ENCODE data around the gene STX2.
A peak's percentile ranks its signal among the peaks of the same experiment; 100 is the strongest.

STX2 gene

DNA sequence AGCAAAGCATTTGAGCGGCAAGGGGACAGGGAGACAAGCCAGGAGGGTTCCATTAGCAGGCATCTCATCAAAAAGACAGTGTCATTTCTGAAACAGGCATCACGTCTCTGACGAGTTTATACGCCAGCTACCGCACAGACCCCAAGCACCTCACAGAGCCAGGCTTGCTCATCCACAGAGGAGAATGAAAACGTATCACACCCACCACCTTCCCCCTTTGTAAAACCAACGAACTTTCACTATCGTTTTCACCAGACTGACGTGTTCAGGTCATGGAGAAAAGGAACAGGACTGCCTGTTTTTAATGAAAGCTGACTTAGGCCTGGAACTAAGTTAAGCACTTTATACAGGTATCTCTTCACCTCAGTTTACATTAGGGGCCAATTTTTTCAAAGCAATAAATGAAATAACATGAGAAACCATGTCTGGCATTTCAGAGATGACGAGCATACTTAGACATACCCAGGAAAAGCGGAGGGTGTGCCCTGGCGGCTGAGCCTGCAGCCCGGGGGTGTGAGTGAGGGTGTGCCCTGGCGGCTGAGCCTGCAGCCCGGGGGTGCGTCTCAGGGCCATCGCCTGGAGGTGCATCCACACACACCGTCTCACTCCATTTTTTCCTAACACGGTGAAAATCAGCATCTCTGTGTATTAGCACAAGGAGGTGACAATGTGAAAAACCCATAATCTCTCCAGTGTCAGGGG lies 41.9 kb downstream of the STX2 start:
- CTCF ChIA-PET, result interaction anchor here (1.0 kb wide), 1 partner anchor 49 kb away, joined by 3 read pairs; no protein-coding TSS in a partner anchor
- no peak for TF ChIP-seq CTCF (IDR thresholded peaks at IDR 0.05; ENCODE audit: control extremely low read depth, extremely low read depth, low read depth, missing control alignments)
- POLR2A ChIA-PET, result no interaction called here
- peak; percentile 59 for DNase-seq (ENCODE audit: extremely low spot score)

DNA sequence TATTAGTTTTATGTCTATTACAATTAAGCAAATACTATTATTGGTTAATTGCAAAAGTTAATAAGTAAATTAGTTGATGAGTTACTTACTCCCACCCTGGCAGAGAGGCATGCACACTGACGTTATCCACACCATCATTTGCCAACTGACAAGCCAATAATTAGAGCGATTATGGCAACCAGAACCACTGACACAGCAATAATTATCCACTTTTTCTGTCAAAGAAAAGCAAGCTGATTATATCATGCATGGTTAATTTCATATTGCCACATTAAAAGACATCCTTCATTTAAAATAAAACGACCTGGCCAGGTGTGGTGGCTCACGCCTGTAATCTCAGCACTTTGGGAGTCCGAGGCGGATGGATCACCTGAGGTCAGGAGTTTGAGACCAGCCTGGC lies 43.1 kb downstream of the STX2 start:
- no peak for DNase-seq (ENCODE audit: extremely low spot score)
- ChIA-PET POLR2A (no interaction called here), CTCF (interaction anchor here (0.9 to 1.3 kb wide), 2 partner anchors 15 to 32 kb away, joined by 3 read pairs; no protein-coding TSS in a partner anchor)
- no peak for TF ChIP-seq CTCF (IDR thresholded peaks at IDR 0.05; ENCODE audit: control extremely low read depth, extremely low read depth, low read depth, missing control alignments)

DNA sequence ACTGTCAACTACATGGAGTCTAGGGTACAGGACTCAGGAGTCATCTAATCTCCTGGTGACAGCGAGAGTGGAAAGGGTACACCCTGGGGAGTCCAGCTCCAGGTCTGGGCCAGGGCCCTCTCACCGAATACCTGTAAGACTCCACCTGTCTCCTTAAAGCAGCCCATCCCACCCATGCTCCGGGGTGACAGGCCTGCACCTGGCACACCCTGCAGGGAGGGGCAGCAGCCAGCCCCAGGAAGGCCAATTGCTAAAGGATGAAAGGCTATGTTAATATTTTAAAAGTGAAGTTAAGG lies 45.5 kb downstream of the STX2 start:
- no peak for TF ChIP-seq CTCF (IDR thresholded peaks at IDR 0.05; ENCODE audit: control extremely low read depth, extremely low read depth, low read depth, missing control alignments)
- no peak for DNase-seq (ENCODE audit: extremely low spot score)
- CTCF ChIA-PET, result no interaction called here
- POLR2A ChIA-PET, result no interaction called here

- ChIA-PET CTCF (no interaction called here), POLR2A (no interaction called here)
- no peak for DNase-seq (ENCODE audit: extremely low spot score)
- no peak for TF ChIP-seq CTCF (IDR thresholded peaks at IDR 0.05; ENCODE audit: control extremely low read depth, extremely low read depth, low read depth, missing control alignments)
These were observed 46.1 kb downstream of the STX2 start for GRCh38 chr12:130792821-130793553.

DNA sequence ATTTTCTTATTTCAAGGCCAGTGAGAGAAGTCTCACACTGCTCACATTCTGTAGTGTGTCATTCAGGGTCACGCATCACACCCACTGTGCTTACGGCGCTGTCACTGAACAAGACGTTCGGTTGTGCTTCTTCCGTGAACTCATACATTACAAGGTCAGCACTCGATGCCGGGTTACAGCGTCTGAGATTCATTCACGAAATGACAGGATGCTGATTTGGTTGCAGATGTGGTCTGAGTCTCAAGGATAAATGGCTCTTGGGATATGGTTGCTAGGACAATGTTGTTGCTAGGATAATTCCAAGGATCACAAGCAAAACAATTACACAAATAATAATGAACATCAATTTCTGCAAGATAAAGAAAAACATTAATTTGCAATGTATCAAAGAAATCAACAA lies 47.4 kb downstream of the STX2 start:
- TF ChIP-seq CTCF (IDR thresholded peaks at IDR 0.05; ENCODE audit: control extremely low read depth, extremely low read depth, low read depth, missing control alignments), result no peak
- CTCF ChIA-PET, result no interaction called here
- POLR2A ChIA-PET, result no interaction called here
- DNase-seq (ENCODE audit: extremely low spot score), result no peak

GRCh38 chr12:130788515-130788914 lies 50.5 kb downstream of the STX2 start:
- ChIA-PET CTCF (no interaction called here), POLR2A (no interaction called here)
- DNase-seq (ENCODE audit: extremely low spot score), result no peak
- TF ChIP-seq CTCF (IDR thresholded peaks at IDR 0.05; ENCODE audit: control extremely low read depth, extremely low read depth, low read depth, missing control alignments), result no peak

Measured in GM10248 (cell line).